ENCODE measurements around the gene TRAF3IP1.
A peak's percentile ranks its signal among the peaks of the same experiment; 100 is the strongest.
"Not testable (repeated sequence)": the region's sequence is repeated elsewhere in the genome, so short reads cannot be mapped to it uniquely, and the experiment has no call there.

The TRAF3IP1 gene

GRCh38 chr2:238427435-238428162 is 107.3 kb downstream of the TRAF3IP1 start:
- no peak for DNase-seq (ENCODE audit: low read depth)

DNA sequence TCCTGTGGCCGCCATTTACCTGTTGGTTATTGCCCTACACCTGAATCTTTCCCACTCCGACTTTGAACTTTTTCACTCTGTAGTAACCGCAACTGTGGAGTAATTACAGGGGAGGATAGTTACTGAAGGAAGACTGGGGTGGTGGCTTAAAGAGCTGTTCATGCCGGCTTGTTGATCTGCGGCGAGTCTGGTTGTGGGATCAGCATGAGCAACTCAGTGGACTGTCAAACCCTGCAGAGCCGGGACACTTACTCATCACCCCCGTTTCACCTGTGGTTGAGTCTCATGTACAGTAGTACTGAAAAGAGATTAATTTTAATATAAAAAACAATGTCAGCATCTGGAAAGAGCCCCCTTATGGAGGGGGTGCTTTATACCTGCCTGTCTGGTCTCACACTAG is 108.5 kb downstream of the TRAF3IP1 start:
- DNase-seq (ENCODE audit: low read depth) = no peak

DNA sequence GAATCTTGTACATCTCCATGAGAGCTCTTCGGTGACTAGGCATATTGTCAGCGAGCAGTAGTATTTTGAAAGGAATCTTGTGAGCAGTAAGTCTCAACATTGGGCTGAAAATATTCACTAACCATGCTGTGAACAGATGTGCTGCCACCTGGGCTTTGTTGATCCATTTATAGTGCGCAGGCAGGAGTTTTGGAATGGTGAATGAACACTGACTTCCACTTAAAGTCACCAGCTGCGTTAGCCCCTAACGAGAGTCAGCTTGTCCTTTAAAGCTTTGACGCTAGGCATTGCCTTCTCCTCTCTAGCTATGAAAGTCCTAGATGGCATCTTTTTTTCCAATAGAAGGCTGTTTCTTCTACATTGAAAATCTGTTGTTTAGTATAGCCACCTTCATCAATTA is 110.5 kb downstream of the TRAF3IP1 start:
- no peak for DNase-seq (ENCODE audit: low read depth)

DNA sequence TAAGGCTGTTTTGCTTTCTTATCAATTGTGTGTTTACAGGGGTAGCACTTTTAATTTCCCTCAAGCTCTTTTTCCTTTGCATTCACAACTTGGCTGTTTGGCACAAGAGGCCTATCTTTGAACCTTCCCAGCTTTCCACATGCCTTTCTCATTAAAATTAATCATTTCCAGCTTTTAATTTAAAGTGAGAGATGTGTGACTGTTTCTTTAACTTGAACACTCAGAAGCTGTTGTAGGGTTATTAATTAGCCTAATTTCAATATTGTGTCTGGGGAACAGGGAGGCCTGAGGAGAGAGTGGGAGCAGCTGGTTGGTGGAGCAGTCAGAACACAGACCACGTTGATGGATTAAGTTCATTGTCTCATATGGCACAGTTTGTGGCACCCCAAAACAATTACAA is 111.1 kb downstream of the TRAF3IP1 start:
- DNase-seq (ENCODE audit: low read depth) = no peak

DNA sequence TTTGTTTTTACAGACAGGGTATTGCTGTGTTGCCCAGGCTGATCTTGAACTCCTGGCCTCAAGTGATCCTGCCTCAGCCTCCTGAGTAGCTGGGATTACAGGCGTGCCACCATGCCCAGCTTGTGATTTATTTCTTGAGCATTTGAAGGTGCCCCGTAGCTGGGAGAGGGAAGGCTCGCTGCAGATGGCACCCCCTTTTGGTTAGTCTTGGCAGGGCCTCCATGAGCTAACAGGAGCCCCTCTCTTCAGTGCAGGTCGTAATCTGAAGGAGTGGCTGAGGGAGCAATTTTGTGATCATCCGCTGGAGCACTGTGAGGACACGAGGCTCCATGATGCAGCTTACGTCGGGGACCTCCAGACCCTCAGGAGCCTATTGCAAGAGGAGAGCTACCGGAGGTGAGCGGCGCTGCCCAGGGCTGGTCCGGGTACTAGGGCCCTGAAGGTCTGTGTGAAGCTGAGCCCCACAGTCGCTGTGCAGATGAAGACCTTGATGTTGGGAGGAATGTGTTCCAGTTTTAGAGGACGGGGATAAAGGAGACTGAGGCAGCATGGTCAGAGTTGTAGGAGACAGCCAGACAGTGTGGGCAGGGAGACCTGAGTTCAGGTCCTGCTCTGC is 113.1 kb downstream of the TRAF3IP1 start:
- DNase-seq (ENCODE audit: low read depth) = no peak

GRCh38 chr2:238433941-238434845 is 113.9 kb downstream of the TRAF3IP1 start:
- DNase-seq (ENCODE audit: low read depth) = no peak

- no peak for DNase-seq (ENCODE audit: low read depth)
Observed at GRCh38 chr2:238434846-238435751, 114.8 kb downstream of the TRAF3IP1 start.

- no peak for DNase-seq (ENCODE audit: low read depth)
Observed at GRCh38 chr2:238435752-238436096, 115.4 kb downstream of the TRAF3IP1 start.

GRCh38 chr2:238438856-238439849 is 118.8 kb downstream of the TRAF3IP1 start:
- peak; percentile 68 for DNase-seq (ENCODE audit: low read depth)

GRCh38 chr2:238439917-238440316 is 119.6 kb downstream of the TRAF3IP1 start:
- no peak for DNase-seq (ENCODE audit: low read depth)

DNA sequence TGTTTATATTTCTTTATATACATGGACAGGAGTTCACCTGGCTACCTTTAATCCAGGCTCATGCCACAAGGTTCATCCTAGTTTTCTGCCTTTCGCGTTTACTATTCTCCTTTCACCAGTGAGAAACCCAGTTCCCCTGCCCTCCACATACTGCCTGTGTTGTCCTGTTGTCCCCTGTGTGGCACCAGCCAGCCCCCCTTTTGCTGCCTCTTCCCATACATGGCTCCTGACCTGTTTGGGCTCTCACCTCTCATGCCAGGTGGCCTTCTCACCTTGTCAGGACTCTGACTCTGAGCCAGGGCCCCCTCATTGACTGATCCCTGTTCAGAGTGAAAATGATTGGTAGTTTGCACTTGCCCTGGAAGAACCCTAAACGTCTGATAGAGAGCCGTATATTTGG is 120.0 kb downstream of the TRAF3IP1 start:
- DNase-seq (ENCODE audit: low read depth) = no peak

- DNase-seq (ENCODE audit: low read depth) = no peak
Observed at GRCh38 chr2:238440767-238441166, 120.4 kb downstream of the TRAF3IP1 start.

DNA sequence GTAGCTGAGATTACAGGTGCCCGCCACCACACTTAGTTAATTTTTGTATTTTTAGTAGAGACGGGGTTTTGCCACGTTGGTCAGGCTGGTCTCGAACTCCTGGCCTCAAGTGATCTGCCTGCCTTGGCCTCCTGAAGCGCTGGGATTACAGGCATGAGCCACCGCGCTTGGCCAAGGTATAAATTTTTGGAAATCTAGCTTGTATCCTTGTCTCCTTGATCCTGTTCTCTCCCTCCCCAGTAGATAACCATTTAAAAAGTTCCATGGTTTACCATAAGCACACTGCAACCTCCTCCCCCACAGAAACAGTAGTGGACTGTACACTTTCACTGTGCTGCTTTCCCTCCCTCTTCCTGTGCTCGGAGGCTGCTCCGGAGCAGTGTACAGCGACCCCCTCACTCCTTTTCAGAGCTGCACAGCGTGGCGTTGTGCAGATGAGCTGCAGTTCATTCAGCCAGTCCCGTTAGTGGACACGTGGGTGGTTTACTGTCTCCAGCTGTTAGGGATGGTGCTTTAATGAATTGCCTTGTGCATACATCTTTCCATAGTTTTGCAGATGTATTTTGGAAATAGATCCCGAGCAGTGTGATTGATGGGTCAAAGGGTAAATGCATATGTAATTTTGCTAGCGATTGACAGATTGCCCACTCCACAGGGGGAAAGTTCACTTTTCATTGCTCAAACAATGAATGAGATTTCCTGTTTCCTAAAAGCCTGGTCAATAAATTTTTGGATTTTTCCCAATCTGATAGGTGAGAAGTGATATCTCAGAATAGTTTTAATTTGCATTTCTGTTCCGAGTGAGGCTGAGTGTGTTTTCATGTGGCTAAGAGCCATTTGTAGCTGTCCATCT is 121.2 kb downstream of the TRAF3IP1 start:
- no peak for DNase-seq (ENCODE audit: low read depth)

DNA sequence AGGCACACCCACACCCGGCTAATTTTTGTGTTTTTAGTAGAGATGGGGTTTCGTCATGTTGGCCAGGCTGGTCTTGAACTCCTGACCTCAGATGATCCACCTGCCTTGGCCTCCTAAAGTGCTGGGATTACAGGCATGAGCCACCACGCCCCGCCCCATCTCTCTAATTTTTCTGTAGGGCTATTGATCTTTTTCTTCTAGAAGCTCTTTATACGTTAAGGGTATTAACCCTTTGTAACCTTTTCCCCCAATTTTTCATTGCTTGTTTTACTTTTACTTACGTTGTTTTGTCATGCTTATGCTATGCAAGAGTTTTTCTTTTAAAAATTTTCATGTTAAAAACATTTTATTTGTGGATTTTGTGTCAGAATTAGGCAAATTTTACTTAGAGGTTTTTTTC is 121.9 kb downstream of the TRAF3IP1 start:
- DNase-seq (ENCODE audit: low read depth) = not testable (repeated sequence)

- DNase-seq (ENCODE audit: low read depth) = no peak
Observed at GRCh38 chr2:238444242-238444641, 123.9 kb downstream of the TRAF3IP1 start.

DNA sequence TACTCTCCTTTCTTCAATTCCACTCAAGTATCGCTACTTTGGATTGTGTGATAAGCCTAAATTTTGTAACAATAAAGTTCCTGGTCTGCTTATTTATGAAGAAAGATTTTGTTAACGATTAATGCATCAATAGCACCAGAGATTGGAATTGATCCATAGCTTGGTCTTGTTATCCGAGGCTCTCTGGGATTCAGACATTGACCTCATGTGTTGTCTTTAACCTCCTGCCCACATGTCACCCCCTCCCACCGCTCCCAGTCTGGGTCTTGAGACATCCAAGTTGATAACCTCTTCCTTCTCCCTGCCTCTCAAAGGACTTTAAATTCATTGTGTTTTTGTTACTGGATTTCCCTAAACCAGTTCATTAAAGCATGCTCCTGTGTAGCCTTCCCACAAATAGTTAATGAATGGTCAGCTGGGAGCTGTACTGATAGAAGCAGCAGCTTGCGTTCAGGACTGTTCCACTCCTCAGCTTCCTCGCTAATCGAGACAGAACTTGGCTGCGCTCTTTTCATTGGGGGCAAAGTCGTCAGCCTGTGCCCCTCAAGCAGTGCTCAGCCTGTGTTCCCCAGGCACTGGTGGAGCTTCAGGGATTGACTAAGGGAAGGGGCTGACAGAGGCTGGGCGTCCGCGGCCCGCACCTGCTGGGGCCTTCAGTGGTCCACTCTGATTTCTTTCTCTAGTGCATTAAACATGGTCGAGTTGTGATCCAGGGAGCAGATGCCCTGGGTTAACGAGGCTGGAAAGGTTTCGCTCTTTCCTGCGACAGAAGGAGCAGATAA is 125.3 kb downstream of the TRAF3IP1 start:
- DNase-seq (ENCODE audit: low read depth) = no peak

DNA sequence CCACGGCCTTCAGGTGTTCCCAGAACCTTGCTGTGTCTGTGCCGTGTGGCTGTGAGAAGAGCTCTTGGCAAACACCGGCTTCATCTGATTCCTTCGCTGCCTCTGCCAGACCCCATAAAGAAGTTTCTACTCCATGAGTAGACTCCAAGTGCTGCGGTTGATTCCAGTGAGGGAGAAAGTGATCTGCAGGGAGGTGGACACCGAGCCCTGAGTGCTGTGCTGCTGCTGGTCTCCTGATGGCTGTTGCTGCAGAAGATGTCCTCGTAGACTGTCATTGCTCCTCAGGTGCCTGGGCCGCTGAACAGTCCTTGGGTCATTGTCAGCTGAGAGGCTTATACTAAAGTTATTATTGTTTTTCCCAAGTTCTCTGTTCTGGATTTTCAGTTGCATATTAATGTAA is 126.1 kb downstream of the TRAF3IP1 start:
- no peak for DNase-seq (ENCODE audit: low read depth)

DNA sequence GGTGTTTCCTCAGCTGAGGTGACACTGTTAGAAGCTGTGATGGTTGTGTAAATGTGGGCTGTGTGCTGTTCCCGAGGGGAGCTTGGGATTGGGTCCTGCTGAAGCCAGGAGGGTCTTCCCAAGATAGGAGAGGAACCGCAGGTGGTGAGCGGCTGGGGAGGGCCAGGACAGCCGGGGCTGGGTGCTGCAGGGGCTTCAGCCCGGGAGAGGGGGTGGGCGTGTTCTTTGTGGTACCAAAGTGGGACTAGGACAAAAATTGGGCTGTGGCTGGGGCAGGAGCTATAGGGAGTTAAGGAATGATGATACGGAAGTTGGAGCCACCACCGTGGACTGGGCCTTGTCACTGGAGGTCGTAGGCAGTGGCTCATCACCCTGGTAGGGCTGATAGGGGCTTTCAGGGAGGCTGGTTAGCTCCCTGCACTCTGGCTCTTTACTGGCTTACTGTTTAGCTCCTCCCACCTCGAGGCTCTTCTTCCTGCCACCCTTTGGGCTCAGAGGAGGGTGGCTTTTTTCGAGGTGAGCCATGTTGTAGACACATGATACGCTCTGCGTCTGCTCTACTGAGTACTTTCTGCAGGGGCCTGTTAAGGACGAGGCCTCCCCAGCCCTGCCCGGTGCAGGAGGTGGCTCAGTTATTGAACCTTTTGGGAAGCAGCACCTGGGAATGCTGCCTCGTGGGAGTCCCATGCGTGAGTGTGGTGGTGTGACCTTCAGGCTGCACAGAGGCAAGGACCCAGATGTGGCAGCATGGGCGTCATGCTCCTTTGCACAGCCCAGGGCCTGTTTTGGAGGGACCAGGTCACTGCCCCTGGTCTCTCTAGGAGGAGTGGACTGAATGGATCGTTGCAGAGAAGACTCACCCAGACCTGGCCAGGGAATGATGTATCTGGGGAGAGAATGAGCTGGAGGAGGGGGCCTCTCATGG is 128.0 kb downstream of the TRAF3IP1 start:
- no peak for DNase-seq (ENCODE audit: low read depth)
